Neutrophil (primary cell): Measurements from ENCODE around the gene LYZL1.

Experiments
- H3K27ac ChIP-seq: fragments of 200-600 bp; sonication (generic); 2 replicates; pipeline ENCODE4 v1.5.1; 2016; ENCODE audit warnings: mild to moderate bottlenecking, moderate library complexity
- H3K27me3 ChIP-seq: fragments of 200-600 bp; sonication (generic); 2 replicates; pipeline ENCODE4 v1.6.0; 2016; ENCODE audit warnings: mild to moderate bottlenecking
- H3K36me3 ChIP-seq: fragments of 200-600 bp; sonication (generic); 2 replicates; pipeline ENCODE4 v1.5.1; 2017
- H3K4me1 ChIP-seq, 2 experiments: fragments of 200-600 bp in 1 of 2; sonication (generic) in 1 of 2; 1 replicate in 1 of 2; 2 replicates in 1 of 2; pipeline versions ENCODE4 v1.5.1 to v1.6.1; 2013 to 2016; ENCODE audit warnings: low read depth in 1 of 2, low read length in 1 of 2, mild to moderate bottlenecking in 1 of 2, moderate library complexity in 1 of 2; ENCODE audit not compliant: control insufficient read depth in 1 of 2, insufficient read depth in 1 of 2
- H3K4me3 ChIP-seq, 2 experiments: fragments of 200-600 bp in 1 of 2; sonication (generic) in 1 of 2; 1 replicate in 1 of 2; 2 replicates in 1 of 2; pipeline ENCODE4 v1.5.1; 2013 to 2016; ENCODE audit warnings: low read depth in 1 of 2, low read length in 1 of 2, mild to moderate bottlenecking in 1 of 2, moderate library complexity in 1 of 2
- H3K9me3 ChIP-seq: fragments of 200-600 bp; sonication (generic); 2 replicates; pipeline ENCODE4 v1.5.1; 2016
- CTCF ChIP-seq: fragments of 200-600 bp; sonication (generic); IDR thresholded peaks from 2 replicates; pipeline ENCODE4 v1.5.1; 2016; ENCODE audit warnings: antibody characterized with exemption

Gene LYZL1

DNA sequence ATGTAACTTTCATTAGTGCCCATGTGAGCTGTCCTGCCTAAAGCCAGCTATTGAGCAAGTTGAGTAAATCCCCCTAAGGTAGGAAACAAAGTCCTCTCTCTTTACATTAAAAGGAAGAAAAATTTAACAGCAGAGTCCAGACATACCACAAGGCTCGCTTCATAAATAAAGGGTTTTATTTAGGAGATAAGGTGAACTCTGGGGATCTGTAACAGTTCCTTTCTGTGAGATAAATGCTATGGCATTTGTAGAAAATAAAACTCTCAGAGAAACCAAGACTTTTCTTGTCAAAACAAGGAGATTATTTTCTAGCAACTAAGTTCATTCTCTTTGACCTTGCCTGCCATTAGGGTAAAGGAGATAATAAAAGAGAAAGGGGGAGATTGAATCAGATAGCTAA lies 32.3 kb upstream of the LYZL1 start:
- Histone ChIP-seq H3K9me3 (no peaks in the 10 kb centered on the region), H3K27ac (no peak overlapping the region), H3K36me3 (no peaks in the 10 kb centered on the region), H3K4me3 (no peak overlapping the region), H3K4me1 (peaks cover 20 to 22% of the 10 kb centered on the region in 2 experiments), H3K27me3 (no peaks in the 10 kb centered on the region)
- no peak for TF ChIP-seq CTCF

DNA sequence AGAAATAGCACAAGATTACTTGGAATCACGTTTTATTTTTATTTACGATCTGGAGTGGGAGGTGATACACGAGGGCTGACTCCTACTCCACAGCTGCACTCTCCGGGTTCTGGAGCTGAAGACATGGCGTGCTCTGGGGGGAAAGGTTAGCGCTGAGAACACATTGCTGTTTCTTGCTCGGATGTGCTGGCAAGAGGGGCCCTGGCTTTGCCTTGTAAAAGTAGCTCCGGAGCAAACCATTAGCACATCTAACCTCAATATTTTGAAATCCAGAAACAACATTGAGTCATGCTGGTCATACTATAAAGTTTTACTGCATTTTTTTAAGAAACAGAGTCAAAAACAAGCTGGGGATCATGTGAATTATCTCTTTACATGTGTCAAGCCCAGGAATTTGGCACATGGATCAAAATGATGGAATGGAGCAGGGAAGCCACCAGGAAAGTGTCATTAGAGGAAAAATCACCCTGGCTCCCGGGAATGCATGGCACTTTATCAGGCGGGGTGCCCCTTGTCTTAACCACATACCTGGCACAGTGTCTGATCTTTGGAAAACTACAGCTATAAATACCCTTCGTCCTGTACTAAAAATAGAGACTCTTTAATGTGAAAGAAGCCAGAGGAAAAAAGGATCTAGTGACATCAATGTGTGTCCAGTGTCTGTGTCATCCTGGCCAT lies 31.6 kb upstream of the LYZL1 start:
- no peak overlapping the region for H3K27ac ChIP-seq

DNA sequence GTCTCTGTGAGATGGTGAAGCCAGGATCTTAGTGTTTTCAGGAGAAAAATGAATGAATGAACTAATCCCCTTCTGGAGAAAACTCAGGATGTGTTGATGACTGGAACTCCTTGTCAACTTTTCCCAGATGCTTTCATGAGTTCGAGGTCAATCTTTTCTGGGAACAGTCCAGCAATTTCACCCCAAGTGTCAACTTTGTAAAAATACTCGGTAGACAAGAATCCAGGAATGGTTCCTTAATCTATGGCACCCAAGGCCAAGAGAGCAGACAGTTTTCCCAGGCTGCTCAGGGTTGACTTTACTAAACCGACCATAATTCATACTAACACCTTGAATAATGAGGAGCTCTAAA lies 31.1 kb upstream of the LYZL1 start:
- no peak overlapping the region for H3K4me3 ChIP-seq
- H3K9me3 ChIP-seq: no peaks in the 10 kb centered on the region
- no peaks in the 10 kb centered on the region for H3K36me3 ChIP-seq
- no peak for TF ChIP-seq CTCF
- H3K27ac ChIP-seq: no peak overlapping the region
- no peaks in the 10 kb centered on the region for H3K27me3 ChIP-seq
- peaks cover 20 to 22% of the 10 kb centered on the region in 2 experiments for H3K4me1 ChIP-seq

More for the DNA sequence above, 31.6 kb upstream of the LYZL1 start:
- TF ChIP-seq CTCF: no peak
- no peak overlapping the region for H3K4me3 ChIP-seq
- no peaks in the 10 kb centered on the region for H3K27me3 ChIP-seq
- H3K36me3 ChIP-seq: no peaks in the 10 kb centered on the region
- no peaks in the 10 kb centered on the region for H3K9me3 ChIP-seq
- H3K4me1 ChIP-seq: peaks cover 20 to 22% of the 10 kb centered on the region in 2 experiments

- TF ChIP-seq CTCF: no peak
- no peaks in the 10 kb centered on the region for H3K27me3 ChIP-seq
- H3K27ac ChIP-seq: no peak overlapping the region
- H3K4me1 ChIP-seq: peaks cover 20 to 29% of the 10 kb centered on the region in 2 experiments
- H3K36me3 ChIP-seq: no peaks in the 10 kb centered on the region
- H3K4me3 ChIP-seq: no peak overlapping the region
- no peaks in the 10 kb centered on the region for H3K9me3 ChIP-seq
Measured at GRCh38 chr10:29259498-29259897, 29.4 kb upstream of the LYZL1 start.

- TF ChIP-seq CTCF: no peak
- Histone ChIP-seq H3K27ac (no peak overlapping the region), H3K27me3 (no peaks in the 10 kb centered on the region), H3K4me3 (no peak overlapping the region), H3K9me3 (no peaks in the 10 kb centered on the region), H3K36me3 (no peaks in the 10 kb centered on the region), H3K4me1 (peaks cover 0 to 6% of the 10 kb centered on the region in 2 experiments)
Measured at GRCh38 chr10:29263506-29263905, 25.4 kb upstream of the LYZL1 start.
